WERI-Rb-1 (cell line): Measurements from ENCODE around the gene NFIA.

Experiments used
- DNase-seq: peaks from one replicate; pipeline ENCODE4 v3.0.0-alpha.2; 2020
- H3K27ac ChIP-seq: fragments of 250-450 bp; sonication (Bioruptor Pico); 2 replicates; pipeline ENCODE4 v1.5.1; 2020; ENCODE audit warnings: mild to moderate bottlenecking, moderate library complexity
- H3K27me3 ChIP-seq: fragments of 250-450 bp; sonication (Bioruptor Pico); 2 replicates; pipeline ENCODE4 v1.5.1; 2021; ENCODE audit warnings: mild to moderate bottlenecking, low read depth, moderate library complexity; ENCODE audit not compliant: insufficient read depth, severe bottlenecking
- H3K36me3 ChIP-seq: fragments of 250-450 bp; sonication (Bioruptor Pico); 2 replicates; pipeline ENCODE4 v1.5.1; 2020; ENCODE audit warnings: mild to moderate bottlenecking, moderate library complexity
- H3K4me3 ChIP-seq: 2 replicates; pipeline ENCODE4 v1.5.1; 2011; ENCODE audit warnings: low read depth, mild to moderate bottlenecking, control low read depth, low read length
- H3K9me3 ChIP-seq: fragments of 250-450 bp; sonication (Bioruptor Pico); 2 replicates; pipeline ENCODE4 v1.5.1; 2021; ENCODE audit warnings: mild to moderate bottlenecking, moderate library complexity; ENCODE audit not compliant: severe bottlenecking
- TF ChIP-seq, protein P1 (sequence below): IDR thresholded peaks from 2 replicates; pipeline ENCODE4 v1.5.1; 2011; ENCODE audit warnings: low read depth, mild to moderate bottlenecking, control low read depth, inconsistent platforms, low read length

Gene NFIA

DNA sequence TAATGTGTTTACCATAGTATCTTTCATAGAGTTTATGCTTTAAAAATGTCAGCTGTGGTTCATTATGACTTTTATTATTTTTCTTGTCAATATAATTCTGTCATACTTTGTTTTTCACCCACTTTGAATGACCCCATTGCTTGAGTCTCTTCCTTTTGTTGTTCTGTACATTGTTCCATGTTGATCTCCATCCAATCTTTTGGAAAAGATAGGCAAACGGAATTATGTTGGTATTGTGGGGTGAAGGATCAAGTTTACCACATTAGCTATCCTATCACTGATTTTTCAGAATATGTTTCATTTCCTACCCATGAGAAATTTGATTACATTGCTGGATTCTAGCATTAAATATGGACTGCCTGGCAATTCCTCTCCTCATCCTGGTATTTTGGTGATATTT is 196.6 kb downstream of the NFIA start:
- no peak for DNase-seq
- Histone ChIP-seq H3K27me3 (no peaks in the 10 kb centered on the region), H3K9me3 (no peaks in the 10 kb centered on the region), H3K4me3 (no peak overlapping the region), H3K27ac (no peak overlapping the region), H3K36me3 (no peaks in the 10 kb centered on the region)
- TF ChIP-seq, protein P1, sequence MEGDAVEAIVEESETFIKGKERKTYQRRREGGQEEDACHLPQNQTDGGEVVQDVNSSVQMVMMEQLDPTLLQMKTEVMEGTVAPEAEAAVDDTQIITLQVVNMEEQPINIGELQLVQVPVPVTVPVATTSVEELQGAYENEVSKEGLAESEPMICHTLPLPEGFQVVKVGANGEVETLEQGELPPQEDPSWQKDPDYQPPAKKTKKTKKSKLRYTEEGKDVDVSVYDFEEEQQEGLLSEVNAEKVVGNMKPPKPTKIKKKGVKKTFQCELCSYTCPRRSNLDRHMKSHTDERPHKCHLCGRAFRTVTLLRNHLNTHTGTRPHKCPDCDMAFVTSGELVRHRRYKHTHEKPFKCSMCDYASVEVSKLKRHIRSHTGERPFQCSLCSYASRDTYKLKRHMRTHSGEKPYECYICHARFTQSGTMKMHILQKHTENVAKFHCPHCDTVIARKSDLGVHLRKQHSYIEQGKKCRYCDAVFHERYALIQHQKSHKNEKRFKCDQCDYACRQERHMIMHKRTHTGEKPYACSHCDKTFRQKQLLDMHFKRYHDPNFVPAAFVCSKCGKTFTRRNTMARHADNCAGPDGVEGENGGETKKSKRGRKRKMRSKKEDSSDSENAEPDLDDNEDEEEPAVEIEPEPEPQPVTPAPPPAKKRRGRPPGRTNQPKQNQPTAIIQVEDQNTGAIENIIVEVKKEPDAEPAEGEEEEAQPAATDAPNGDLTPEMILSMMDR, result no peak

DNA sequence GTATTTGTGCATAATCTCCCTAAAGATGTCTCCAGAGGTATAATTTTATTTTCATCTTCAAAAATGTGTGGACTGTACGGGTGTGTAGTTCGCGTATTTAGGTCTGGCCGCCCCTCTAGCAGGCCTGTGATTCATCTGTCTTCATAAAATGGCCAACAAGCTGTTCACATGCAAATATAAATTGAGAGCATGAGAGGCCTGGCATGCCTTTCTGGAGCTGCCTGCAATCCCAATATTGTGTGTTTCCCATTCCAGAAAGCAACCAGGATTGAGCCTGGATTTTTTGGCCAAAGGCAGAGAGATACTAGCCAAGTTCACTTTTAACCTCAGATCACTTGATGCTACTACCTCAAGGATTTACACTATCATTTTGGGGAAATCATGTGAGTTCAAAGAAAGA is 197.2 kb downstream of the NFIA start:
- H3K27ac ChIP-seq, result no peak overlapping the region
- H3K27me3 ChIP-seq, result no peaks in the 10 kb centered on the region
- TF ChIP-seq, protein P1, result no peak
- no peak for DNase-seq
- H3K36me3 ChIP-seq, result no peaks in the 10 kb centered on the region
- no peak overlapping the region for H3K4me3 ChIP-seq
- no peaks in the 10 kb centered on the region for H3K9me3 ChIP-seq

DNA sequence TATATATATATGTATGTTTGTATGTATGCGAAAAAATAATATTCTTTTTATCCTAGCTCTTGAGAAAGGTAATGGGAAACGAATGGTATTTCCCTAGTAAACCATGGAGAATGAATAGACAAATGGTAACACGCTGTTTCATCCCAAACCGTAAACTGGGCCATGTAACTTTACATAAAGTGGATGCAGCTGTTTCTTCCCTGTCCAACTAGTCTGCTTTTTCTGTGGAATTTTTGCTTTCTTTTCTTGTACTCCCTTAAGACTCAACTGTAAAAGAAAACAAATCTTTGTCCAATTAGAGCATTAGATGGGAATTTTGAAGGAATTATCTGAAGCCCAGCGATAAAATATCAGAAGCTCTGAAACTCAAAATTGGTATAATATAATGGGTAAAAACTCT is 198.1 kb downstream of the NFIA start:
- no peak overlapping the region for H3K27ac ChIP-seq
- H3K27me3 ChIP-seq, result no peaks in the 10 kb centered on the region
- no peak overlapping the region for H3K4me3 ChIP-seq
- H3K36me3 ChIP-seq, result no peaks in the 10 kb centered on the region
- H3K9me3 ChIP-seq, result no peaks in the 10 kb centered on the region
- TF ChIP-seq, protein P1, result no peak
- no peak for DNase-seq

DNA sequence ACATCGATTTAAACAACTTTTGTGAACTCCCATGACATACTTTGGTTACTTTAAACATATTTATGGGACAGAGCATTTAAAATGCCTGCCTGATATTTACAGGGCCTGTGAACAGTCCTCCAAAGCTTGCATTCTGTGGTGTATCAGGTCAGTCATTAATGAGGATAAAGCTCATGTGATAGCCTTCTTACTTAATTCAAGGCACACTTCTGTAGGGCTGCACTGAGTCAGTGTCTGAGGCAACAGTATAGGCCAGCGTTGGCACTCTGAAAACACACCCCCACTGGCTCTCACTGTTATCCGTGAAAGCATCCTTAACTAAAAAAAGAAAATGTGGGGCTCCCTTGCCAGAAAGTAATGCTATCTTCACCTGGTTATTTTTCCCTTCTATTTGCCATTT is 200.0 kb downstream of the NFIA start:
- no peak overlapping the region for H3K4me3 ChIP-seq
- DNase-seq, result no peak
- H3K27me3 ChIP-seq, result no peaks in the 10 kb centered on the region
- no peaks in the 10 kb centered on the region for H3K36me3 ChIP-seq
- H3K9me3 ChIP-seq, result no peaks in the 10 kb centered on the region
- TF ChIP-seq, protein P1, result no peak
- no peak overlapping the region for H3K27ac ChIP-seq

DNA sequence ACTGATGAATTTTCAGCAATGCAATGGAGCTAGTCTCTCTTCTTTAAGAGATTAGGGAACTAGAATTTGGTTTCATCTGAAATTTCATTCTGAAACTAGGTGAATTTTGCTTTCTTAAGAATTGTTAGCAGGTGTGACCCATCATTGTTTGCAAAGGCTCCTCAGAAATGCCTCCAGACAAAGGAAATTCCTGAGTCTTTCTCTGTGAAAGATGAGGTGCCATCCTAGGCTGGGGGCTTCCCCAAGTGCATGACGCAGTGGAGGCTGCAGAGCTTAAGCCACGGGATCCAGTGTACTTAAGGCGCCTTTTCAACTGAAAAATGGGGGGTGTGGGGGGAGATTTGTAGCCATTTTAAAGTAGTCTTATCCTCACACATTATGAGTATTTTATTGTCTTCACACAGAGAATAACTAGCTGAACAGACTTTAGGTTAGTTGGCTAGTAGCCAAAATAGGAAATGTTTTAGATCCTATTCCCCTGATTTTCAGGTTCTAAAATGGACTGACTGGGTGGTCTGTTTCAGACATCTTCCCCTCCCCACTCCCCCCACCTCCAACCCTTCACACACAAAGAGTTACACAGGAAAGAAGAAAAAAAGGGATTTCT is 202.0 kb downstream of the NFIA start:
- H3K4me3 ChIP-seq, result no peak overlapping the region
- H3K27ac ChIP-seq, result no peak overlapping the region
- H3K27me3 ChIP-seq, result no peaks in the 10 kb centered on the region
- TF ChIP-seq, protein P1, result no peak
- DNase-seq, result no peak
- H3K9me3 ChIP-seq, result no peaks in the 10 kb centered on the region
- H3K36me3 ChIP-seq, result no peaks in the 10 kb centered on the region

DNA sequence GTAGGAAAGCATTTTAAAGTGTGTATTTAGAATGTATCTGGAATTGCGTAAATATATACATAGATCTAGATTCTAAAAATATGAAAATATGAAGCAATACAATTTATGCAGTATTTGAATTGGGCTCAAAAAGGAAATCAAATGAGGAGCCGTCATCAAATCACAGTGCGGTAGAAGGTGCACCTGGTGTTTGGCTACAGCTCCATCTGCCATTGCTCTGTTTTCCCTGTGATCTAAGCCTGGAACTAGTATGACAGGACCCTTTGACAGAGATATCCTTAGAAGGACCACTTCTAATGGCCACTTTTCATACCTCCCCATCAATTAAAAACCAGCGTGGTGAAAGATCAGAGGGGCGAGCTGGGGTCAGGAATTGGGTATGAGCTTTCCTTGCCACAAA is 202.6 kb downstream of the NFIA start:
- DNase-seq, result no peak
- Histone ChIP-seq H3K27ac (no peak overlapping the region), H3K27me3 (no peaks in the 10 kb centered on the region)

More for the DNA sequence above, 202.6 kb downstream of the NFIA start:
- no peaks in the 10 kb centered on the region for H3K36me3 ChIP-seq
- H3K4me3 ChIP-seq, result no peak overlapping the region
- no peaks in the 10 kb centered on the region for H3K9me3 ChIP-seq
- TF ChIP-seq, protein P1, result no peak
